Measurements from ENCODE around the gene SPATA3.

SPATA3 gene

DNA sequence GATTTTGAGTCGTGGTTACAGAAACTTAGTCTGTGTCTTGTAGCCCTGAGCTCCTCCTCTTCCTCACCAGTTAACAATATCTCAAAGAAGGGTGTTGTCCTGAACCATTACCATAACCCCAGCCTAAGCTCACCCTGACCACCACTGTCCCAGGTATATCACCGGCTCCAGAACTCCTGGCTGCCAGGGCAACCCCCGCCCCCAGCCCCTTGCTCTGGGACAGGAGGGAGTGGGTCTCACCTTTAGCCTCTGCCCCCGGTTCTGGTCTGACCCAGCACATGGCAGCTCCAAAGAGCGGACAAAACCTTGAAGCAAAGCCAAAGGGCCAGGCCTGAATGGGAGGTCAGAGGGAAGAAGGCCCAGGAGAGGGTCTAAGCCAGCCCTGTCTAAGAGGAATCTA lies 55.2 kb downstream of the SPATA3 start:
- DNase-seq = no peak

GRCh38 chr2:231052494-231053451 lies 56.9 kb downstream of the SPATA3 start:
- DNase-seq = peak; percentile 85

GRCh38 chr2:231053846-231054245 lies 57.9 kb downstream of the SPATA3 start:
- no peak for DNase-seq

DNA sequence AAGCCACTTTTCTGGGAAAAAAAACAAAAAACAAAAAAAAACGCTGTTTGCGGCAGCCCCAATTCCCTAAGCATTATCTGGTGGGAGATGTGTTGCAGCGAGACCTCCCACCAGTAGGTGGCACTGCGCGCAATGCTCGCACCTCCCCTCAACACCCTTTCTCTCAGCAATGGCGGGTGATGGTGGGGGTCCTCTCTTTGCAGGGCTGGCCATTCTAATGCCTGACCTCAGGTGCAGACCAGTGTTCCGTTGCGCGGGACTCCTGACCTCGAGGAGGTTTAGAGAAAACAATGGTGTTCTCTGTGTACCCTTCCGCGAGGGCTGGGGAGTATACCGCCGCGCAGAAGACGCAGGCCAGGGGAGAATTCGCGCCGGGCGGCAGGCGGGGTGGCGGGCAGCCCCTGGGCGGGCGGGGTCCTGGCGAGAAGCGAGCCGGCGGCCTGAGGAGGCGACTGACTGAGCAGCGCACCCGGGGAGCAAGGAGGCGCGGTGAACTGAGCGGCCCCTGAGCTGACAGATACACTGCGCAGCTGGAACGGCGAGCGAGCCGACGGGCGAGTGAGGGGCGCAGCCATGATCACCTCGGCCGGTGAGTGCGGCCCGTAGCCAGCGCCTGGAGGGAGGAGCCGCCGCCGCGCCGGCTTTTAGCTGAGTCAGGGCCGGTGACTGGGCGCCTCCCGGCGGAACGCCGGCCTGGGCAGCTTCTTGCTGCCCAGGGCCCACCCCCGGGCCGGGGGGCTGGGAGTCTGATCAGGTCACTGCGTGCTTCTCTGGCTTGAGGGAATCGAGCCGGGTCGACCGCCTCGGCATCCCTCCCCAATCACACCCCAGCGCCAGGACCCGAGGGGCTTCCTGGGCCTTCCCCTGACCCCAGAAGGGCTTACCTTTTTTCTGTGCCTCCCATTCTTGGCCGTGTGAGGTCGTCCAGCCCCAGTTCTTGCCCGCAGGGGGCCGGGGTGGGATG lies 60.8 kb downstream of the SPATA3 start, which contains the start of gene PSMD1:
Gene PSMD1 (plus strand): TSS at position 415 of the 964 bp plus-strand sequence. CDS start 159 bp downstream, at position 574.
- DNase-seq = peak; percentile 95

DNA sequence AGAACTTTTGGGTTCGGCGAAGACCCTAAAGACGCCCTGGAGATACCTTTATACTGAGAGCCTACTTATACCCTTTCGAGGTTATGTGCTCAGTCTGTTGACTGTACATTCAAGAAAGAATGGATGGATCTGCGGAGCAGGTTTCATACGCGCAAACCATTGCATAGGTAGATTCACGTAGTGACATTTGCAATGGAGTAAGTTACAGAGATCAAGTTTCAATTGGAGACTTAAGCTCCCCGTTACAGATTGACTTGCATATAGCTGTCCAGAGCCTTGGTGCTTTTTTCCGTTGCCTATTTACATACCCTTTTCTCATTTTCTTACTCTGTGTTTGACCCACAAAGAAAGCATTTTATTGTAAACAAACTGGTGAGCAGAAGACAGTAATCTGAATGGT lies 61.7 kb downstream of the SPATA3 start:
- DNase-seq = no peak

All from stimulated activated CD4-positive, alpha-beta T cell treated with anti-CD3 and anti-CD28 coated beads, Interleukin-4, amount 100 ng/mL, for 24 hours (primary cell).